Epithelial cell of prostate (primary cell): Measurements from ENCODE around the gene CKAP2L.
"Not testable (repeated sequence)": the region's sequence is repeated elsewhere in the genome, so short reads cannot be mapped to it uniquely, and the experiment has no call there.

Experiments used
- DNase-seq: peaks from one replicate; pipeline ENCODE4 v3.0.0-alpha.2; 2011; ENCODE audit warnings: low read depth, low spot score
- H3K27ac ChIP-seq: fragments of 450-650 bp; 2 replicates; pipeline ENCODE4 v1.5.1; 2017; ENCODE audit warnings: mild to moderate bottlenecking

CKAP2L gene

GRCh38 chr2:112713926-112714325 lies 50.5 kb downstream of the CKAP2L start:
- H3K27ac ChIP-seq = no peak overlapping the region
- no peak for DNase-seq

GRCh38 chr2:112713585-112713925 lies 50.9 kb downstream of the CKAP2L start:
- DNase-seq = no peak
- H3K27ac ChIP-seq = no peak overlapping the region

- no peak overlapping the region for H3K27ac ChIP-seq
- DNase-seq = no peak
These were observed 51.4 kb downstream of the CKAP2L start for GRCh38 chr2:112712903-112713584.

- no peak overlapping the region for H3K27ac ChIP-seq
- no peak for DNase-seq
These were observed 51.9 kb downstream of the CKAP2L start for GRCh38 chr2:112712465-112712864.

- DNase-seq = no peak
- no peak overlapping the region for H3K27ac ChIP-seq
These were observed 53.3 kb downstream of the CKAP2L start for GRCh38 chr2:112710956-112711750.

GRCh38 chr2:112709703-112710102 lies 54.7 kb downstream of the CKAP2L start:
- no peak for DNase-seq
- H3K27ac ChIP-seq = no peak overlapping the region

- DNase-seq = no peak
- H3K27ac ChIP-seq = no peak overlapping the region
These were observed 55.4 kb downstream of the CKAP2L start for GRCh38 chr2:112708968-112709367.

- H3K27ac ChIP-seq, DNase-seq: not testable (repeated sequence)
These were observed 57.5 kb downstream of the CKAP2L start for GRCh38 chr2:112706947-112707346.

- no peak for DNase-seq
- no peak overlapping the region for H3K27ac ChIP-seq
These were observed 58.2 kb downstream of the CKAP2L start for GRCh38 chr2:112706170-112706664.

- no peak overlapping the region for H3K27ac ChIP-seq
- no peak for DNase-seq
These were observed 58.8 kb downstream of the CKAP2L start for GRCh38 chr2:112705575-112705974.

GRCh38 chr2:112703684-112704083 lies 60.7 kb downstream of the CKAP2L start:
- H3K27ac ChIP-seq = no peak overlapping the region
- no peak for DNase-seq

- no peak overlapping the region for H3K27ac ChIP-seq
- DNase-seq = no peak
These were observed 63.4 kb downstream of the CKAP2L start for GRCh38 chr2:112701052-112701451.

GRCh38 chr2:112699984-112700667 lies 64.3 kb downstream of the CKAP2L start:
- H3K27ac ChIP-seq = no peak overlapping the region
- DNase-seq = no peak

GRCh38 chr2:112698834-112699515 lies 65.4 kb downstream of the CKAP2L start:
- no peak for DNase-seq

GRCh38 chr2:112694182-112694581 lies 70.2 kb downstream of the CKAP2L start:
- DNase-seq = no peak
- no peak overlapping the region for H3K27ac ChIP-seq

More at GRCh38 chr2:112698834-112699515, 65.4 kb downstream of the CKAP2L start:
- H3K27ac ChIP-seq = no peak overlapping the region

- DNase-seq = no peak
- H3K27ac ChIP-seq = peak overlapping the region; percentile 92
These were observed 70.8 kb downstream of the CKAP2L start for GRCh38 chr2:112693596-112693995.

- no peak for DNase-seq
- peak overlapping the region; percentile 92 for H3K27ac ChIP-seq
These were observed 71.5 kb downstream of the CKAP2L start for GRCh38 chr2:112692918-112693317.

GRCh38 chr2:112692495-112692911 lies 71.9 kb downstream of the CKAP2L start:
- H3K27ac ChIP-seq = peak overlapping the region; percentile 92

GRCh38 chr2:112691881-112692281 lies 72.5 kb downstream of the CKAP2L start:
- peak overlapping the region; percentile 92 for H3K27ac ChIP-seq
- no peak for DNase-seq

More at GRCh38 chr2:112692495-112692911, 71.9 kb downstream of the CKAP2L start:
- DNase-seq = peak; percentile 99

- H3K27ac ChIP-seq = peak overlapping the region; percentile 92
- no peak for DNase-seq
These were observed 73.5 kb downstream of the CKAP2L start for GRCh38 chr2:112690853-112691401.
